BE2C (cell line): ENCODE measurements around the gene IGFBP6.

Source experiments
- DNase-seq: peaks from one replicate; pipeline ENCODE4 v3.0.0-alpha.2; 2020
- H3K27me3 ChIP-seq: fragments of 250-450 bp; sonication (Bioruptor Pico); 2 replicates; pipeline ENCODE4 v1.5.1; 2020; ENCODE audit warnings: mild to moderate bottlenecking
- H3K36me3 ChIP-seq: fragments of 250-450 bp; sonication (Bioruptor Pico); 2 replicates; pipeline ENCODE4 v1.5.1; 2020; ENCODE audit warnings: mild to moderate bottlenecking
- H3K4me1 ChIP-seq: fragments of 250-450 bp; sonication (Bioruptor Pico); 2 replicates; pipeline ENCODE4 v1.5.1; 2020
- H3K4me3 ChIP-seq: 2 replicates; pipeline ENCODE4 v1.5.1; 2011; ENCODE audit warnings: low read depth, low read length
- H3K9me3 ChIP-seq: fragments of 250-450 bp; sonication (Bioruptor Pico); 2 replicates; pipeline ENCODE4 v1.5.1; 2020
- CTCF ChIP-seq: IDR thresholded peaks from 2 replicates; pipeline ENCODE4 v1.5.1; 2012; ENCODE audit warnings: mild to moderate bottlenecking, low read depth, low read length

IGFBP6 gene

GRCh38 chr12:53096759-53097158 lies 708 bp upstream of the IGFBP6 start:
- no peaks in the 10 kb centered on the region for H3K9me3 ChIP-seq
- TF ChIP-seq CTCF = no peak
- no peaks in the 10 kb centered on the region for H3K36me3 ChIP-seq
- no peak for DNase-seq
- peaks cover 7% of the 10 kb centered on the region for H3K4me1 ChIP-seq
- H3K27me3 ChIP-seq = no peaks in the 10 kb centered on the region
- H3K4me3 ChIP-seq = no peak overlapping the region; the same call in 1 of the 2 replicates

- DNase-seq = no peak
- peak overlapping the region; percentile 72 for H3K4me3 ChIP-seq
Observed at GRCh38 chr12:53097207-53097563, 282 bp upstream of the IGFBP6 start.

GRCh38 chr12:53098354-53098981 lies 1.0 kb downstream of the IGFBP6 start:
- Histone ChIP-seq H3K9me3 (no peaks in the 10 kb centered on the region), H3K27me3 (no peaks in the 10 kb centered on the region), H3K4me3 (peak overlapping the region; percentile 72), H3K4me1 (peaks cover 7% of the 10 kb centered on the region), H3K36me3 (no peaks in the 10 kb centered on the region)
- DNase-seq = no peak
- TF ChIP-seq CTCF = no peak

More at GRCh38 chr12:53097207-53097563, 282 bp upstream of the IGFBP6 start:
- TF ChIP-seq CTCF = no peak
- Histone ChIP-seq H3K9me3 (no peaks in the 10 kb centered on the region), H3K36me3 (no peaks in the 10 kb centered on the region), H3K4me1 (peaks cover 7% of the 10 kb centered on the region), H3K27me3 (no peaks in the 10 kb centered on the region)

GRCh38 chr12:53099071-53099882 lies 1.8 kb downstream of the IGFBP6 start:
- TF ChIP-seq CTCF = peak; percentile 97
- Histone ChIP-seq H3K4me1 (peaks cover 7% of the 10 kb centered on the region), H3K27me3 (no peaks in the 10 kb centered on the region), H3K36me3 (no peaks in the 10 kb centered on the region), H3K9me3 (no peaks in the 10 kb centered on the region), H3K4me3 (no peak overlapping the region)
- DNase-seq = peak; percentile 86

GRCh38 chr12:53100466-53101151 lies 3.1 kb downstream of the IGFBP6 start:
- peaks cover 7% of the 10 kb centered on the region for H3K4me1 ChIP-seq
- no peak for DNase-seq
- no peak for TF ChIP-seq CTCF
- no peak overlapping the region for H3K4me3 ChIP-seq
- H3K9me3 ChIP-seq = no peaks in the 10 kb centered on the region
- H3K27me3 ChIP-seq = no peaks in the 10 kb centered on the region
- no peaks in the 10 kb centered on the region for H3K36me3 ChIP-seq
